Stimulated activated effector memory CD8-positive, alpha-beta T cell treated with anti-CD3 and anti-CD28 coated beads, Interleukin-12 subunit alpha, Interleukin-12 subunit beta, amount 100 ng/mL, for 72 hours (primary cell): Measurements from ENCODE around the gene ANXA8L1.
"Not testable (repeated sequence)": the region's sequence is repeated elsewhere in the genome, so short reads cannot be mapped to it uniquely, and the experiment has no call there.

Source experiments
- ATAC-seq: fragments of 150-1000 bp; cut with Tn5 transposase; 2 replicates; pipeline ENCODE4 v1.10.0; 2021
- DNase-seq, 2 donors: peaks; one replicate each; pipeline ENCODE4 v3.0.0; 2021 to 2022; ENCODE audit warnings: low spot score in 2 of 2
- H3K27ac Mint-ChIP-seq: one replicate; pipeline ENCODE4 v1.8.0; 2022; ENCODE audit warnings: mild to moderate bottlenecking, mixed read lengths
- H3K36me3 Mint-ChIP-seq: one replicate; pipeline ENCODE4 v1.8.0; 2022; ENCODE audit warnings: mild to moderate bottlenecking, mixed read lengths
- H3K4me1 Mint-ChIP-seq: one replicate; pipeline ENCODE4 v1.8.0; 2022; ENCODE audit warnings: mixed read lengths
- H3K4me3 Mint-ChIP-seq: one replicate; pipeline ENCODE4 v1.8.0; 2022; ENCODE audit warnings: mild to moderate bottlenecking, mixed read lengths
- H3K9me3 Mint-ChIP-seq: one replicate; pipeline ENCODE4 v1.8.0; 2022; ENCODE audit warnings: mixed read lengths

Gene ANXA8L1

GRCh38 chr10:46379233-46379848, 3.8 kb downstream of the ANXA8L1 start:
- H3K27ac Mint-ChIP-seq, H3K4me3 Mint-ChIP-seq, H3K9me3 Mint-ChIP-seq, H3K36me3 Mint-ChIP-seq, H3K4me1 Mint-ChIP-seq, ATAC-seq, DNase-seq: not testable (repeated sequence)

- not testable (repeated sequence) for DNase-seq, H3K27ac Mint-ChIP-seq, H3K9me3 Mint-ChIP-seq, H3K4me3 Mint-ChIP-seq, ATAC-seq, H3K4me1 Mint-ChIP-seq, H3K36me3 Mint-ChIP-seq
Observed at GRCh38 chr10:46385858-46386257, 10.3 kb downstream of the ANXA8L1 start.

- H3K36me3 Mint-ChIP-seq, H3K27ac Mint-ChIP-seq, H3K9me3 Mint-ChIP-seq, DNase-seq, H3K4me1 Mint-ChIP-seq, H3K4me3 Mint-ChIP-seq: not testable (repeated sequence)
- peak; percentile 91 for ATAC-seq
Observed at GRCh38 chr10:46386694-46387093, 11.1 kb downstream of the ANXA8L1 start.

- H3K9me3 Mint-ChIP-seq, DNase-seq, ATAC-seq, H3K36me3 Mint-ChIP-seq, H3K27ac Mint-ChIP-seq, H3K4me1 Mint-ChIP-seq, H3K4me3 Mint-ChIP-seq: not testable (repeated sequence)
Observed at GRCh38 chr10:46387309-46387902, 11.8 kb downstream of the ANXA8L1 start.

GRCh38 chr10:46391422-46391821, 15.8 kb downstream of the ANXA8L1 start:
- H3K36me3 Mint-ChIP-seq, DNase-seq, H3K4me1 Mint-ChIP-seq, H3K27ac Mint-ChIP-seq, ATAC-seq, H3K9me3 Mint-ChIP-seq, H3K4me3 Mint-ChIP-seq: not testable (repeated sequence)

- not testable (repeated sequence) for H3K36me3 Mint-ChIP-seq, DNase-seq, ATAC-seq, H3K27ac Mint-ChIP-seq, H3K4me1 Mint-ChIP-seq, H3K4me3 Mint-ChIP-seq, H3K9me3 Mint-ChIP-seq
Observed at GRCh38 chr10:46396441-46397279, 21.1 kb downstream of the ANXA8L1 start.

- peak; percentile 15 for ATAC-seq
- not testable (repeated sequence) for H3K4me1 Mint-ChIP-seq, H3K9me3 Mint-ChIP-seq, DNase-seq, H3K36me3 Mint-ChIP-seq, H3K27ac Mint-ChIP-seq, H3K4me3 Mint-ChIP-seq
Observed at GRCh38 chr10:46397767-46398166, 22.2 kb downstream of the ANXA8L1 start.

- peak; percentile 63 for ATAC-seq
- H3K36me3 Mint-ChIP-seq, H3K4me3 Mint-ChIP-seq: not testable (repeated sequence)
Observed at GRCh38 chr10:46398212-46398886, 22.8 kb downstream of the ANXA8L1 start.

GRCh38 chr10:46409556-46409955, 34.0 kb downstream of the ANXA8L1 start:
- H3K36me3 Mint-ChIP-seq, H3K4me1 Mint-ChIP-seq, H3K4me3 Mint-ChIP-seq, H3K9me3 Mint-ChIP-seq, DNase-seq, ATAC-seq, H3K27ac Mint-ChIP-seq: not testable (repeated sequence)

More at GRCh38 chr10:46398212-46398886, 22.8 kb downstream of the ANXA8L1 start:
- peak in 1 of 2 donors; percentile 56 for DNase-seq
- H3K9me3 Mint-ChIP-seq, H3K4me1 Mint-ChIP-seq, H3K27ac Mint-ChIP-seq: not testable (repeated sequence)

GRCh38 chr10:46411123-46411522, 35.5 kb downstream of the ANXA8L1 start:
- H3K36me3 Mint-ChIP-seq, H3K27ac Mint-ChIP-seq, DNase-seq, ATAC-seq, H3K9me3 Mint-ChIP-seq, H3K4me1 Mint-ChIP-seq, H3K4me3 Mint-ChIP-seq: not testable (repeated sequence)

- H3K9me3 Mint-ChIP-seq, H3K4me3 Mint-ChIP-seq, H3K4me1 Mint-ChIP-seq, H3K27ac Mint-ChIP-seq, DNase-seq, ATAC-seq, H3K36me3 Mint-ChIP-seq: not testable (repeated sequence)
Observed at GRCh38 chr10:46412665-46413064, 37.1 kb downstream of the ANXA8L1 start.

- H3K4me1 Mint-ChIP-seq, H3K36me3 Mint-ChIP-seq, H3K9me3 Mint-ChIP-seq, H3K27ac Mint-ChIP-seq, H3K4me3 Mint-ChIP-seq, ATAC-seq, DNase-seq: not testable (repeated sequence)
Observed at GRCh38 chr10:46415291-46415690, 39.7 kb downstream of the ANXA8L1 start.

- DNase-seq, H3K4me3 Mint-ChIP-seq, H3K27ac Mint-ChIP-seq, ATAC-seq, H3K9me3 Mint-ChIP-seq, H3K36me3 Mint-ChIP-seq, H3K4me1 Mint-ChIP-seq: not testable (repeated sequence)
Observed at GRCh38 chr10:46418283-46418682, 42.7 kb downstream of the ANXA8L1 start.

GRCh38 chr10:46419570-46420379, 44.2 kb downstream of the ANXA8L1 start:
- H3K9me3 Mint-ChIP-seq, H3K36me3 Mint-ChIP-seq, H3K27ac Mint-ChIP-seq, DNase-seq, H3K4me3 Mint-ChIP-seq, ATAC-seq, H3K4me1 Mint-ChIP-seq: not testable (repeated sequence)

GRCh38 chr10:46423550-46423949, 48.0 kb downstream of the ANXA8L1 start:
- not testable (repeated sequence) for ATAC-seq, H3K36me3 Mint-ChIP-seq, H3K4me1 Mint-ChIP-seq, DNase-seq, H3K27ac Mint-ChIP-seq, H3K9me3 Mint-ChIP-seq, H3K4me3 Mint-ChIP-seq
